Loucy (cell line): Measurements from ENCODE around the gene IL6.

Source experiments
- H2AFZ ChIP-seq: fragments of 200-600 bp; sonication (generic); 2 replicates; pipeline ENCODE4 v1.6.0; 2016; ENCODE audit warnings: antibody characterized with exemption, mild to moderate bottlenecking, low read length, moderate library complexity
- H3F3A ChIP-seq: fragments of 200-600 bp; 2 replicates; pipeline ENCODE4 v1.6.0; 2016; ENCODE audit warnings: antibody characterized with exemption, low read depth, mild to moderate bottlenecking
- H3K27me3 ChIP-seq: fragments of 200-600 bp; sonication (generic); 2 replicates; pipeline ENCODE4 v1.6.1; 2014; ENCODE audit warnings: low read length, mild to moderate bottlenecking; ENCODE audit not compliant: insufficient read depth, poor library complexity, severe bottlenecking
- H3K36me3 ChIP-seq: fragments of 200-600 bp; sonication (generic); 2 replicates; pipeline ENCODE4 v1.6.1; 2016; ENCODE audit warnings: low read length; ENCODE audit not compliant: insufficient read depth
- H3K4me1 ChIP-seq: fragments of 200-600 bp; sonication (generic); 2 replicates; pipeline ENCODE4 v1.5.1; 2014; ENCODE audit warnings: low read length, mild to moderate bottlenecking; ENCODE audit not compliant: insufficient read depth, poor library complexity, severe bottlenecking
- H3K4me2 ChIP-seq: fragments of 200-600 bp; sonication (generic); 2 replicates; pipeline ENCODE4 v1.6.0; 2014; ENCODE audit warnings: antibody characterized with exemption, low read length, low read depth, mild to moderate bottlenecking; ENCODE audit not compliant: poor library complexity, severe bottlenecking
- H3K4me3 ChIP-seq: fragments of 200-600 bp; sonication (generic); 2 replicates; pipeline ENCODE4 v1.5.1; 2014; ENCODE audit warnings: low read length, mild to moderate bottlenecking, mixed read lengths; ENCODE audit not compliant: poor library complexity, severe bottlenecking
- H3K79me2 ChIP-seq: fragments of 200-600 bp; sonication (generic); 2 replicates; pipeline ENCODE4 v1.6.1; 2014; ENCODE audit warnings: low read length; ENCODE audit not compliant: insufficient read depth
- H3K9ac ChIP-seq: fragments of 200-600 bp; sonication (generic); 2 replicates; pipeline ENCODE4 v1.6.0; 2014; ENCODE audit warnings: mild to moderate bottlenecking, low read depth, low read length, moderate library complexity; ENCODE audit not compliant: poor library complexity, severe bottlenecking
- H3K9me2 ChIP-seq: fragments of 200-600 bp; sonication (generic); replicated peaks from 2 replicates; pipeline ENCODE4 v1.6.1; 2016; ENCODE audit warnings: low read depth, low read length, mixed read lengths
- H3K9me3 ChIP-seq: fragments of 200-600 bp; sonication (generic); 2 replicates; pipeline ENCODE4 v1.6.1; 2014; ENCODE audit warnings: mild to moderate bottlenecking, antibody characterized with exemption, low read length, low read depth; ENCODE audit not compliant: insufficient read depth
- H4K20me1 ChIP-seq: fragments of 200-600 bp; sonication (generic); 2 replicates; pipeline ENCODE4 v1.6.0; 2014; ENCODE audit warnings: antibody characterized with exemption, low read length, mild to moderate bottlenecking; ENCODE audit not compliant: insufficient read depth, poor library complexity, severe bottlenecking
- CTCF ChIP-seq: fragments of 200-600 bp; sonication (generic); conservative IDR thresholded peaks from 2 replicates; pipeline ENCODE4 v1.5.1; 2014; ENCODE audit warnings: mild to moderate bottlenecking, antibody characterized with exemption, low read length
- EZH2phosphoT487 ChIP-seq: fragments of 200-600 bp; IDR thresholded peaks from 2 replicates; pipeline ENCODE4 v1.6.1; 2018; ENCODE audit warnings: antibody characterized with exemption, mild to moderate bottlenecking, moderate library complexity, borderline replicate concordance

IL6 gene

GRCh38 chr7:22758576-22758975 is 31.6 kb downstream of the IL6 start:
- Histone ChIP-seq H3K4me1 (no peaks in the 10 kb centered on the region), H3K79me2 (no peaks in the 10 kb centered on the region), H3K4me2 (no peak overlapping the region), H2AFZ (no peak overlapping the region), H3K9ac (no peak overlapping the region), H3K9me2 (no peaks in the 10 kb centered on the region), H4K20me1 (no peaks in the 10 kb centered on the region), H3K4me3 (no peak overlapping the region), H3K9me3 (no peaks in the 10 kb centered on the region), H3K36me3 (no peaks in the 10 kb centered on the region), H3F3A (no peaks in the 10 kb centered on the region), H3K27me3 (no peaks in the 10 kb centered on the region)
- TF ChIP-seq CTCF = no peak
- no peak for TF ChIP-seq EZH2phosphoT487

GRCh38 chr7:22759721-22760120 is 32.7 kb downstream of the IL6 start:
- TF ChIP-seq CTCF = no peak
- TF ChIP-seq EZH2phosphoT487 = no peak
- H3K27me3 ChIP-seq = peaks cover under 1% of the 10 kb centered on the region
- H3K79me2 ChIP-seq = no peaks in the 10 kb centered on the region
- H3K36me3 ChIP-seq = no peaks in the 10 kb centered on the region
- no peak overlapping the region for H3K9ac ChIP-seq
- no peak overlapping the region for H3K4me3 ChIP-seq
- H3K9me2 ChIP-seq = no peaks in the 10 kb centered on the region
- H2AFZ ChIP-seq = no peak overlapping the region
- no peaks in the 10 kb centered on the region for H3F3A ChIP-seq
- H3K9me3 ChIP-seq = no peaks in the 10 kb centered on the region
- no peaks in the 10 kb centered on the region for H4K20me1 ChIP-seq
- no peaks in the 10 kb centered on the region for H3K4me1 ChIP-seq
- no peak overlapping the region for H3K4me2 ChIP-seq

- peaks cover 5% of the 10 kb centered on the region for H3K27me3 ChIP-seq
- no peaks in the 10 kb centered on the region for H3K79me2 ChIP-seq
- H4K20me1 ChIP-seq = no peaks in the 10 kb centered on the region
- TF ChIP-seq EZH2phosphoT487 (no peak), CTCF (no peak)
- H3F3A ChIP-seq = no peaks in the 10 kb centered on the region
- H3K9me3 ChIP-seq = no peaks in the 10 kb centered on the region
- no peak overlapping the region for H3K4me2 ChIP-seq
- H2AFZ ChIP-seq = no peak overlapping the region
- H3K36me3 ChIP-seq = no peaks in the 10 kb centered on the region
- H3K4me1 ChIP-seq = no peaks in the 10 kb centered on the region
- no peak overlapping the region for H3K4me3 ChIP-seq
- no peak overlapping the region for H3K9ac ChIP-seq
- H3K9me2 ChIP-seq = no peaks in the 10 kb centered on the region
Observed at GRCh38 chr7:22762866-22763265, 35.9 kb downstream of the IL6 start.
